Measurements from ENCODE around the gene TRIM31.
A peak's percentile ranks its signal among the peaks of the same experiment; 100 is the strongest.
"Not testable (repeated sequence)": the region's sequence is repeated elsewhere in the genome, so short reads cannot be mapped to it uniquely, and the experiment has no call there.

Gene TRIM31

GRCh38 chr6:30149858-30150550 is 37.1 kb upstream of the TRIM31 start:
- no peak for DNase-seq (ENCODE audit: low read depth)

- DNase-seq (ENCODE audit: low read depth), result no peak
These were observed 36.3 kb upstream of the TRIM31 start for GRCh38 chr6:30149234-30149633.

- no peak for DNase-seq (ENCODE audit: low read depth)
These were observed 34.2 kb upstream of the TRIM31 start for GRCh38 chr6:30147096-30147495.

- no peak for DNase-seq (ENCODE audit: low read depth)
These were observed 32.9 kb upstream of the TRIM31 start for GRCh38 chr6:30145818-30146217.

GRCh38 chr6:30144811-30145210 is 31.9 kb upstream of the TRIM31 start:
- no peak for DNase-seq (ENCODE audit: low read depth)

GRCh38 chr6:30143780-30144179 is 30.9 kb upstream of the TRIM31 start:
- no peak for DNase-seq (ENCODE audit: low read depth)

GRCh38 chr6:30142665-30143064 is 29.8 kb upstream of the TRIM31 start:
- DNase-seq (ENCODE audit: low read depth), result no peak

- DNase-seq (ENCODE audit: low read depth), result not testable (repeated sequence)
These were observed 27.4 kb upstream of the TRIM31 start for GRCh38 chr6:30140240-30140639.

GRCh38 chr6:30136570-30137286 is 23.8 kb upstream of the TRIM31 start:
- no peak for DNase-seq (ENCODE audit: low read depth)

GRCh38 chr6:30135757-30136156 is 22.9 kb upstream of the TRIM31 start, which contains the start of gene TRIM40:
Gene TRIM40 (plus strand): TSS chr6:30136140. CDS start chr6:30137037, 897 bp downstream.
- no peak for DNase-seq (ENCODE audit: low read depth)

- DNase-seq (ENCODE audit: low read depth), result no peak
These were observed 22.3 kb upstream of the TRIM31 start for GRCh38 chr6:30135147-30135546.

GRCh38 chr6:30131947-30132497 is 19.1 kb upstream of the TRIM31 start:
- DNase-seq (ENCODE audit: low read depth), result no peak

GRCh38 chr6:30130887-30131862 is 18.3 kb upstream of the TRIM31 start:
- DNase-seq (ENCODE audit: low read depth), result peak; percentile 38

GRCh38 chr6:30130179-30130679 is 17.3 kb upstream of the TRIM31 start:
- no peak for DNase-seq (ENCODE audit: low read depth)

- no peak for DNase-seq (ENCODE audit: low read depth)
These were observed 16.6 kb upstream of the TRIM31 start for GRCh38 chr6:30129265-30130178.

GRCh38 chr6:30127238-30128093 is 14.6 kb upstream of the TRIM31 start:
- DNase-seq (ENCODE audit: low read depth), result no peak

- DNase-seq (ENCODE audit: low read depth), result no peak
These were observed 9.6 kb upstream of the TRIM31 start for GRCh38 chr6:30122515-30122914.

GRCh38 chr6:30121446-30122366 is 8.8 kb upstream of the TRIM31 start:
- no peak for DNase-seq (ENCODE audit: low read depth)

- not testable (repeated sequence) for DNase-seq (ENCODE audit: low read depth)
These were observed 5.8 kb upstream of the TRIM31 start for GRCh38 chr6:30118691-30119090.
